Measurements from ENCODE around the gene PRIMPOL.
"Not testable (repeated sequence)": the region's sequence is repeated elsewhere in the genome, so short reads cannot be mapped to it uniquely, and the experiment has no call there.

The PRIMPOL gene

DNA sequence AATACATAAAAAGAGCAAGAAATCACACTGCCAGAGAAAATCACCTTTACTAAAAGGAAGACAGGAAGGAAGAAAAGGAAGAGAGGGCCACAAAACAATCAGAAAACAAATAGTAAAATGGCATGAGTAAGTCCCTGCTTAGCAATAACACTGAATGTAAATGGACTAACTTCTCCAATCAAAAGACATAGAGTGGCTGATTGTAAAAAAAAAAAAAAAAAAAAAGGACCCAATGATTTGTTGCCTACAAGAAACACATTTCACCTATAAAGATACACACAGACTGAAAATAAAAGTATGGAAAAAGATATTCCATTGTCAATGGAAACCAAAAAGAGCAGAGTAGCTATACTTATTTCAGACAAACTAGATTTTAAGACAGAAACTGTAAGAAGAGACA lies 71.7 kb downstream of the PRIMPOL start:
- DNase-seq = no peak

DNA sequence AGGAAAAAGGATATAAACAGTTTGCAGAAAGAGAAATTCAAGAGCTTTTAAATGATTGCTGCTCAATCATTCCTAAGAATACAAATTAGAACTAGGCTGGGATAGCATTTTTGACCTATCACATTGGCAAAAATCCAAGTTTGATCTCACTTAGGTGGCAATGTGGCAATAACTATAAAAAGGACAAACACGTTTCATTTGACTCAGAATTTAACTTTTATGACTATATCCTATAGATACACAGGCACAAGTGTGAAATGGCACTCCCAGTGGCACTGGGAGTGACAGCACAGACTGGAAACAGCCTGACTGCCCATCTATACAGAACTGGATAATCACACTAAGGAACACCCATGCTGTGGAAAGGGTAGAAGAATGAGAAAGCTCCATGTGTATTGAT lies 73.3 kb downstream of the PRIMPOL start:
- DNase-seq = no peak

DNA sequence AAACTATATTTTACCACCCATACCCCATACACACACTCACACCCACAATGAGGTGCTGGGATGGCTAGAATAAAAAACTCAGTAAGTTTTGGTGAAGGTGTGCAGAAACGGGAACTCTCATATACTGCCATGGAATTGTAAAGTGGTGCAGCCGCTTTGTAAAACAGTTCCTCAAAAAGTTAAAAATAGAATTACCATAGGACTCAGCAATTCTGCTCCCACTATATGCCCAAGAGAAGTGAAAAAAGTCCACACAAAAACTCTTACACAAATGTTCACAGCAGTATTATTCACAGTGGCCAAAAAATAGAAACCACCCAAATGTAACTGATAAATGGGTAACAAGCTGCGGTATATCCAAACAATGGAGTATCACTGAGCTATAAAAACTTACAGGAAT lies 77.9 kb downstream of the PRIMPOL start:
- no peak for DNase-seq

- no peak for DNase-seq
Observed at GRCh38 chr4:184728858-184729257, 79.3 kb downstream of the PRIMPOL start.

- no peak for DNase-seq
Observed at GRCh38 chr4:184729946-184730345, 80.4 kb downstream of the PRIMPOL start.

GRCh38 chr4:184731056-184731455 lies 81.5 kb downstream of the PRIMPOL start:
- no peak for DNase-seq

DNA sequence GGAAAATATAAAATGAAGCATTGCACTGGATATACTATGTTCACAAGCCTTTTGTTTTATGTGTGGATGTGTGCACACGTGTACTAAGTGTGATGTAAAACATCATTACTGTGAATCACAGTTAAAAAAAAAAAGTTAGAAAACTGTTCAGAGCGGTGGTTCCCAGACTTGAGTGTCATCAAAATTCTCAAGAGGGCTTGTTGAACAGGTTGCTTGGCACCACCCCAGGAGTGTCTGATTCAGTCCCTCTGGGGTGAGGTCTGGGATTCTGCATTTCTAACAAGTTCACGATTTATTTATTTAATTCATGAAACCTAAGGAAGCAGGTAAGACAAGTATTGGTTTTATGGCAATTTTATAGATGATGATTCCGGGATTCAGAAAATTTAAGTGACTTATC lies 82.6 kb downstream of the PRIMPOL start:
- no peak for DNase-seq

GRCh38 chr4:184733654-184734524 lies 84.4 kb downstream of the PRIMPOL start, which contains the start of gene CENPU:
TSS of gene CENPU (minus strand) at chr4:184734096. CDS start at chr4:184734062, 34 bp downstream.
- DNase-seq = peak; percentile 94

DNA sequence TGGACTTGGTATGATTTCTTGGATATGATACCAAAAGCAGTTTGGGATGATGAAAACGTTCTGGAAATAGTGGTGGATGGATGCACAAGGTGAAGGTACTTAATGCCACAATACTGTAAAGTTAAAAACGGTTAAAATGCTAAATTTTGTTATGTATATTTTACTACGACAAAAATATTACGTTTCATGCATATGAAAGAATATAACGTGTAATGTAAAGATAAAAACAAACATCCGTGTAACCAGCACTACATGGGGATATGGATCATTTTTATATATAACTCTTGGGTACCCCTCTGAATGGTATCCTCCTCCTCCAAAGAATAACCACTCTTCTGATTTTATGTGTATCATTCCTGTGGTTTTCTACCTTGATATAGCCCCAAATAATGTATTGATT lies 85.2 kb downstream of the PRIMPOL start:
- no peak for DNase-seq

- DNase-seq = not testable (repeated sequence)
Observed at GRCh38 chr4:184739575-184739974, 90.0 kb downstream of the PRIMPOL start.

GRCh38 chr4:184740980-184741391 lies 91.4 kb downstream of the PRIMPOL start:
- DNase-seq = no peak

- DNase-seq = not testable (repeated sequence)
Observed at GRCh38 chr4:184741651-184742050, 92.1 kb downstream of the PRIMPOL start.

- no peak for DNase-seq
Observed at GRCh38 chr4:184743650-184744049, 94.1 kb downstream of the PRIMPOL start.

GRCh38 chr4:184744236-184744635 lies 94.7 kb downstream of the PRIMPOL start:
- DNase-seq = no peak

Measured in stimulated activated naive CD4-positive, alpha-beta T cell treated with Interleukin-2 at 50 U/mL for 16 hours (primary cell).